Lower leg skin (tissue), 4 donors: ENCODE measurements around the gene SETD3. TPM values are rescaled to one million over a fixed set of nuclear protein-coding genes. Genes with fewer than 3 reads are reported as not detected.

Experiments used
- DNase-seq, 2 donors: peaks; one replicate each; pipeline ENCODE4 v3.0.0-alpha.2; 2019; ENCODE audit warnings: low spot score in 2 of 2
- H3K4me3 ChIP-seq: fragments of 200-600 bp; sonication (generic); 2 replicates; pipeline ENCODE4 v1.5.1; 2017; ENCODE audit warnings: mild to moderate bottlenecking, low read depth; ENCODE audit not compliant: poor library complexity, severe bottlenecking
- POLR2A ChIP-seq, 2 donors: fragments of 450-650 bp; IDR thresholded peaks; one replicate each; pipeline ENCODE4 v1.6.1; 2016 to 2017; ENCODE audit warnings: antibody characterized with exemption in 2 of 2, mild to moderate bottlenecking in 1 of 2, moderate library complexity in 1 of 2
- WGBS, 2 donors: methylation state at CpG; one replicate each; pipeline ENCODE4 v1.1.5; 2018; 5-methylcytosine and 5-hydroxymethylcytosine counted together
- intact Hi-C: fragments of 100-400 bp; cut with DNase I; formaldehyde crosslinking; loops from one replicate; pipeline ENCODE4 v1.15.0; 2023; ENCODE audit warnings: low total_unique reads
- total RNA-seq, 4 donors: library from RNA; depleted of rRNA; stranded (reverse); fragments of >200 nt; gene quantifications; one replicate each; pipeline ENCODE4 v1.1.0, GENCODE V29; 2016
- TF ChIP-seq, protein P1 (sequence below), 3 donors: fragments of 450-650 bp; IDR thresholded peaks; one replicate each; pipeline ENCODE4 v1.5.1; 2016; ENCODE audit warnings: antibody characterized with exemption in 3 of 3, mild to moderate bottlenecking in 3 of 3, moderate library complexity in 2 of 3

Gene SETD3
- total RNA-seq, 4 donors from 2014 or later = 36.8 to 62.5 (median 47.6) TPM

DNA sequence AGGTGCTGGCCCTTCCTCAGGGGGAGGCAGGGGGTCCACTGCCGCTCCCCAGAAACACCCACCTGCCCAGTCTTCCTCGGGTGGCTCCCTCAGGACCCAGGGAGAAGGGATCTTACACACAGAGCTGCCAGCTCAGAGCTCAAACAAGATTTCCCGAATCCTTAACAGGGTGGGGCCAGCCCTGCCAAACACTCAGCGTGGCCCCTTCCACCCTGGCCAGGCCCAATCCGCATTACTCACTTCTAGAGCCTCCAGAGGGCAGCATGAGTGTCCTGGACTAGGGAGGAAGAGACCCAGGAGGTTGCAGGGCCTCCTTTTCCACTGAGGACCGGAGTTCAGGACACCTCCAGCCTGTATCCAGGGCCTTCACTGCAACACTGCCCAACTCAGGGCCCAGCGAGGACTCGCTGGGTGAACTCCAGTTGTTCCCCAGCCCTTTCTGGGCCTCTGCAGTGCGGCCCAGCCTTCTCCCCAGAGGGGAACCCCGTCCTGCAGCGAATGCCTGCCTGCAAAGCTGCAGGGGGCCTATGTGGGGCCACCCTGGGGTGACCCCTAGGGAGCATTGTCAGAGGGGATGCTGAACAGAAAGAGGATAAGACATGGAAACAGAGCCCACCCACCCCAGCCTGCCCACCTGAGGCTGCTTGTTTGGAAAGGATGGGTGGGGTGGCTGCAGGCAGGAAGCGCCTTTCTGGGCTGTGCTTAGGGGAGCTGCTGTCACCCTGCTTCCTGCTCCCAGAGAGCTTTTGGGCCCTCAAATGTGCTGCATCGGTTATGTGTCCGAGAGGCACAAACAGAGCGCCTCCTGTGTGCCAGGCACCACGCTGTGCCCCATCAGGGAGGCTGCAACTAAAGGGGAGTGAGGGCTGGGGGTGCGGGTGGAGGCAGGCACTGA is 44.4 kb upstream of the SETD3 start:
- 63 to 65% methylated on average over 12 to 17 of the region's 17 CpGs for WGBS, 2 donors
- H3K4me3 ChIP-seq = no peak overlapping the region
- no peak for DNase-seq
- TF ChIP-seq, protein P1, sequence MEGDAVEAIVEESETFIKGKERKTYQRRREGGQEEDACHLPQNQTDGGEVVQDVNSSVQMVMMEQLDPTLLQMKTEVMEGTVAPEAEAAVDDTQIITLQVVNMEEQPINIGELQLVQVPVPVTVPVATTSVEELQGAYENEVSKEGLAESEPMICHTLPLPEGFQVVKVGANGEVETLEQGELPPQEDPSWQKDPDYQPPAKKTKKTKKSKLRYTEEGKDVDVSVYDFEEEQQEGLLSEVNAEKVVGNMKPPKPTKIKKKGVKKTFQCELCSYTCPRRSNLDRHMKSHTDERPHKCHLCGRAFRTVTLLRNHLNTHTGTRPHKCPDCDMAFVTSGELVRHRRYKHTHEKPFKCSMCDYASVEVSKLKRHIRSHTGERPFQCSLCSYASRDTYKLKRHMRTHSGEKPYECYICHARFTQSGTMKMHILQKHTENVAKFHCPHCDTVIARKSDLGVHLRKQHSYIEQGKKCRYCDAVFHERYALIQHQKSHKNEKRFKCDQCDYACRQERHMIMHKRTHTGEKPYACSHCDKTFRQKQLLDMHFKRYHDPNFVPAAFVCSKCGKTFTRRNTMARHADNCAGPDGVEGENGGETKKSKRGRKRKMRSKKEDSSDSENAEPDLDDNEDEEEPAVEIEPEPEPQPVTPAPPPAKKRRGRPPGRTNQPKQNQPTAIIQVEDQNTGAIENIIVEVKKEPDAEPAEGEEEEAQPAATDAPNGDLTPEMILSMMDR (IDR thresholded peaks at IDR 0.05) = no peak
- TF ChIP-seq POLR2A (IDR thresholded peaks at IDR 0.05) = no peak
- intact Hi-C loops = no loop called here

DNA sequence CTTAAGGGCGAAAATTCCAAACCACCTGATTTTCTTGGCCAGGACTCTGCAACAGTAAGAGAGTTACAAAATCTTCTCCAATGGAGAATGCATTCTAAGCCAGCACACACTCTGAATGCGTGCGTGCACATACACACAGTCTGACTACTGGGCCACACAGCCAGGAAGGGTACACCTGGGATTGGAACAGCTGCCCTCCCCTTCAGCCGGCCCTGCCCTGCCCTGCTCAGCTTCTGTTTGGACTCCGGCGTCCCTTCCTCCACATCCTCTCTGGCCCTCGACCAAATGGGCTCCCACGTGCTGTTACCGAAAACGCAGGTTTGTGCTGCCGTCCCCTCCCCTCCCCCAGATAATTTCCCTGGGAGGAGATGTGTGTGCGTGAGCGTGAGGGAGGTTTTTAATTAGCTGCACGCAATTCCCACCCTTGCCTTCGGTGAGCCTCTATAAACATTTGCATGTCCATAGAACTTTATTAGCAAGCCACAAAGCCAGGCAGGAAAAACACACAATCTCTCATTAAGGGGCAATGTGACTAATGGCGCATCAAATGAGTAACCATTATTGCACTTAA is 43.5 kb upstream of the SETD3 start:
- intact Hi-C loops = no loop called here
- 70 to 74% methylated on average over 16 of the region's 16 CpGs for WGBS, 2 donors
- no peak for DNase-seq
- H3K4me3 ChIP-seq = no peak overlapping the region
- TF ChIP-seq, protein P1 (IDR thresholded peaks at IDR 0.05) = no peak
- no peak for TF ChIP-seq POLR2A (IDR thresholded peaks at IDR 0.05)

DNA sequence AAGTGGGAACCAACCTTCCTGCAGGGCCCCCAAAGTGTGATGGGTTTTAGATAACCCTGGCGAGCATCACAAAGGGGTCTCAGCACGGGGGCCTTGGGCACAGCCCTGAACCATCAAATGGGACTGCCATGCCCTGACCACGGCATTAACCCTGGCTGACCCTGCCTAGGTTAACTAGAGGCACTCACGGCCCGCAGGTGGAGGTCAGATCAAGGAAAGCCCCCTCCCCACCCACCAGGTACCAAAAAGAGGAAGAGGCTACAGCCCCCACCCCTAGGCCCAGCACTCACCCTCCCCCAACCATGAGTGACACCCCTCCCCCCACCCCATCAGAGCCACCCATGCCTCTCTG is 43.0 kb upstream of the SETD3 start:
- no peak for DNase-seq
- WGBS, 2 donors = 73 to 87% methylated on average over 5 of the region's 5 CpGs
- no peak overlapping the region for H3K4me3 ChIP-seq
- no peak for TF ChIP-seq POLR2A (IDR thresholded peaks at IDR 0.05)
- TF ChIP-seq, protein P1 (IDR thresholded peaks at IDR 0.05) = no peak
- intact Hi-C loops = no loop called here

DNA sequence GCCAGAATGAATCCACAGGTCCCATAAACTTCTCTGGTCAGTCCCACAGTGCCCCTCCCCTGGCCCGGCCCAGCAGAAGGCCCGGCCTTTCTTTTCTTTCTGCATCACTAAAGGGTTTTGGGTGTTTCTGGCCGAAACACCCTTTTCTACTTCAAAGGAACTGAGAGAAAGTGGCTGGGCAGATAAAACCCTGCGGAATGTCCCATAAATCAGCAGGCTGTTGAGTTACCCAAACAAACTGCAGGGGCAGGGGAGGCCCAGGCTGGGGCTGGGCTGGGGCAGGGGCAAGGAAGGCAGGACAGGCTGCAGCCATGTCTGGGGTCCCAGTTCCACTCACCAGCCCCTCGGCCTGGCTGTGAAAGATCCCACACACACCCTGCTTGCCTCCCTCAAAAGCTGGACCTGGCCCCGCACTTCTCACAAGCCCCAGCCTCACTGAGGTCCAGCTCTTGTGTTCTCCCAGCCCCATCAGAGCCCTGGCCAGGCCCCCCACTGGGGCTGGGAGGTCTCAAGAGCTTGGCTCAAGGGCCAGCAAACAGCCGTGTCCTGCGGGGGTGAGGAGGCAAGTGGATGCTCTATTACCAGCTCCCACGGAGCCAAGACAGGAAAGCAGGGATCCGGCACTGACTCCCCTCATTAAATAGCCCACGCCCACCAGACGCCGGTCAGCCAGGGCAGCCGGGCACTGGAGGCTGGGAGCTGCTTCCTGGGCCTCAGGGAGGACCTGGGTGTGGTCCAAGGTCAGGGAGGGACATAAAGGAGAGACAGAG is 42.5 kb upstream of the SETD3 start:
- no peak for TF ChIP-seq POLR2A (IDR thresholded peaks at IDR 0.05)
- TF ChIP-seq, protein P1 (IDR thresholded peaks at IDR 0.05) = no peak
- no peak overlapping the region for H3K4me3 ChIP-seq
- intact Hi-C loops = no loop called here
- DNase-seq = no peak
- WGBS, 2 donors = 68 to 82% methylated on average over 13 to 14 of the region's 14 CpGs

DNA sequence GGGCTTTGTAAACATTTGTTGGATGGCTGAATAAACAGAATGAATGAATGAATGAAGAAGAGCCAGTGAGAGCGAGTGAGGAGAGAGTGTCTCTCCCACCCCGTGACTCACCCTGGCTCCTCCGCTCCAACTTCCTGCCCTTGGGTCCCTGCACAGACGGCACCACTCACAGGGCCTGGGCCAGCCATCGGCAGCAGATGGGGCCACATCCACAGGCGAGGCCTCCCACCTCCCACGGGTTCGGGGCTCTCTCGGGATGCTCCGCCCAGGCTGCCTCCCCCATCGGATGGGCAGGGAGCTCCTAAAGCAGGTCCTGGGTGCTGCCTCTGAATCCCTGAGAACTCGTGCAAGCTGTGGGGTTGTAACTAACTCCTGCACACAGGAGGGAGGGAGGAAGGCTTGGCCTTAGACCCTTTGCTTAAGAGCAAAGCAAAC is 41.8 kb upstream of the SETD3 start:
- TF ChIP-seq POLR2A (IDR thresholded peaks at IDR 0.05) = no peak
- TF ChIP-seq, protein P1 (IDR thresholded peaks at IDR 0.05) = no peak
- no peak overlapping the region for H3K4me3 ChIP-seq
- intact Hi-C loops = no loop called here
- DNase-seq = no peak
- WGBS, 2 donors = 29 to 36% methylated on average over 12 of the region's 12 CpGs
